Spleen (tissue), 7 donors: ENCODE data around the gene SYTL1.

ENCODE experiments used
- CTCF ChIP-seq, 11 experiments: fragments of 200-600 bp in 7 of 11; fragments of 450-650 bp in 4 of 11; sonication (generic) in 4 of 11; IDR thresholded peaks in 8 of 11; conservative IDR thresholded peaks in 3 of 11; 1 replicate in 7 of 11; 2 replicates in 4 of 11; pipeline versions ENCODE4 v1.4.0 to v1.8.0; 2016 to 2021; ENCODE audit warnings: antibody characterized with exemption in 11 of 11, inconsistent platforms in 4 of 11, mild to moderate bottlenecking in 1 of 11
- POLR2A ChIP-seq, 3 donors: fragments of 450-650 bp; IDR thresholded peaks; one replicate each; pipeline ENCODE4 v1.5.1; 2017; ENCODE audit warnings: antibody characterized with exemption in 3 of 3, mild to moderate bottlenecking in 1 of 3
- POLR2AphosphoS5 ChIP-seq, 3 donors: sonication (generic); formaldehyde crosslinking; IDR thresholded peaks; one replicate each; pipeline ENCODE4 v1.5.1; 2017; ENCODE audit warnings: antibody characterized with exemption in 3 of 3
- donor health status: DM: no; HTN: no; CAD: no; lungs with moderate emphysema.
- donor health status: DM: no; HTN: no; CAD: no.
- donor health status: DM: no; HTN: no; CAD: no.

DNA sequence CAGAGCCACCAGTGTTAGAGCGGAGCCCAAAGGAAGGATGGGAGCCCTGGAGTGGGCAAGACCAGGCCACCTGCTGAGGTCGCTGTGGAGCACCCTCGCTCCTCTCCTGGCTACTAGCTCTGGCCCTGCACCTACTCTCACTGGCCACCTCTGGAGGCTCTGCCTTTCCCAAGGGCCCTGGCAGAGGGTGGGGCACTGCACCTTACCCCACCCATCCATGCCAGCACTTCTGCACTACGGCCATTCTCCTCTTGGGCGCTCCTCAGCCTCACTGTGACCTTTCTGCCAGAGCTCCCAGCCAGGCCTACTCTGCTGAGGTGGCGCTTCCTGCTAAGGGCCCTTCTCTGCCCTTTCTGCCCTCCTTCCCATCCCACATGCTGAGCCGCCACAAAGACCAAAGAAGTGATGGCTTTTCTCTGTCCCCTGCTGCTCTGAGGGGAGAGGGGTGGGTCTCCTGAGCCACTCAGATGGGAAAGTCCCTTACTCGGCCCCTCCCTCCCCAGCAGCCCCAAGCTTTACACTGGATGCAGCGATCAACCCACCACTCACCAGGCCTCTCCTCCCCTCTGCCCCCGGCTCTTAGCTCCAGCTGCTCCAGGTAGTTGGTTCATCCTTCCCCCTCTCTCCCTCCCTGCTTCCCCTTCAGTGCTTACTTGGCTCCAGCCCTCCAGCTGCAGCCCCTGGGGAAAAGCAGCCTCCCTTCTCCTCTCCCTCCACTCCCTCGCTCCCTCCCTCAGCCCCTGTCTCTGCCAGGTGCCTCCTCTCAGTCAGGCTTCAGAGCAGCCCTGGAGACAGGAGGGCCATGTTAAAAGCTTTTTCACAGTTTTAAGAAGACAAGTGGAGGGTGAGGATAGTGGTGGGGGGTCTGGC, 34.7 kb upstream of the SYTL1 start:
- TF ChIP-seq CTCF (IDR thresholded peaks at IDR 0.05 in 8 of 11, conservative IDR thresholded peaks at IDR 0.05 in 3 of 11) (no peak), POLR2AphosphoS5 (IDR thresholded peaks at IDR 0.05) (peak in 1 of 3 donors; percentile 19), POLR2A (IDR thresholded peaks at IDR 0.05) (no peak)
